ENCODE measurements around the gene BABAM1.
"Not testable (repeated sequence)": the region's sequence is repeated elsewhere in the genome, so short reads cannot be mapped to it uniquely, and the experiment has no call there.

The BABAM1 gene

GRCh38 chr19:17243830-17244617, 23.2 kb upstream of the BABAM1 start:
- DNase-seq (ENCODE audit: low read depth), result no peak

GRCh38 chr19:17244618-17245534, 22.4 kb upstream of the BABAM1 start:
- no peak for DNase-seq (ENCODE audit: low read depth)

GRCh38 chr19:17245535-17245984, 21.7 kb upstream of the BABAM1 start, which contains the start of gene NR2F6:
TSS of gene NR2F6 (minus strand) at chr19:17245919. CDS start at chr19:17245220, 699 bp downstream.
- no peak for DNase-seq (ENCODE audit: low read depth)

GRCh38 chr19:17246681-17247425, 20.4 kb upstream of the BABAM1 start:
- DNase-seq (ENCODE audit: low read depth), result no peak

- DNase-seq (ENCODE audit: low read depth), result no peak
Observed at GRCh38 chr19:17248011-17248776, 19.0 kb upstream of the BABAM1 start.

- no peak for DNase-seq (ENCODE audit: low read depth)
Observed at GRCh38 chr19:17249887-17250548, 17.2 kb upstream of the BABAM1 start.

GRCh38 chr19:17254636-17255035, 12.6 kb upstream of the BABAM1 start:
- no peak for DNase-seq (ENCODE audit: low read depth)

- DNase-seq (ENCODE audit: low read depth), result no peak
Observed at GRCh38 chr19:17255150-17255621, 12.1 kb upstream of the BABAM1 start.

- DNase-seq (ENCODE audit: low read depth), result no peak
Observed at GRCh38 chr19:17256130-17256529, 11.1 kb upstream of the BABAM1 start.

GRCh38 chr19:17259118-17259780, 8.0 kb upstream of the BABAM1 start:
- DNase-seq (ENCODE audit: low read depth), result no peak

- no peak for DNase-seq (ENCODE audit: low read depth)
Observed at GRCh38 chr19:17259934-17260333, 7.3 kb upstream of the BABAM1 start.

- no peak for DNase-seq (ENCODE audit: low read depth)
Observed at GRCh38 chr19:17260842-17261325, 6.4 kb upstream of the BABAM1 start.

- DNase-seq (ENCODE audit: low read depth), result no peak
Observed at GRCh38 chr19:17262557-17262956, 4.7 kb upstream of the BABAM1 start.

GRCh38 chr19:17263712-17264640, 3.3 kb upstream of the BABAM1 start:
- DNase-seq (ENCODE audit: low read depth), result no peak

GRCh38 chr19:17264641-17264979, 2.6 kb upstream of the BABAM1 start, which contains the start of gene USHBP1:
TSS of gene USHBP1 (minus strand) at chr19:17264745. CDS start at chr19:17264299, 446 bp downstream.
- no peak for DNase-seq (ENCODE audit: low read depth)

GRCh38 chr19:17266026-17266425, 1.2 kb upstream of the BABAM1 start:
- DNase-seq (ENCODE audit: low read depth), result no peak

- DNase-seq (ENCODE audit: low read depth), result no peak
Observed at GRCh38 chr19:17266589-17266974, 661 bp upstream of the BABAM1 start.

- DNase-seq (ENCODE audit: low read depth), result no peak
Observed at GRCh38 chr19:17268754-17269153, 1.5 kb downstream of the BABAM1 start.

GRCh38 chr19:17274892-17275291, 7.6 kb downstream of the BABAM1 start:
- not testable (repeated sequence) for DNase-seq (ENCODE audit: low read depth)

All from HS-5 (cell line).